Tibial artery (tissue), 4 donors: ENCODE measurements around the gene GTPBP10.

ENCODE experiments used
- DNase-seq, 2 donors: peaks; one replicate each; pipeline ENCODE4 v3.0.0-alpha.2; 2019
- H3K27ac ChIP-seq, 2 donors: fragments of 200-600 bp; sonication (generic) in 1 of 2; 1 replicate in 1 of 2; 2 replicates in 1 of 2; pipeline ENCODE4 v1.5.1; 2018 to 2019; ENCODE audit warnings: mild to moderate bottlenecking in 1 of 2
- H3K27me3 ChIP-seq, 2 donors: fragments of 200-600 bp; sonication (generic) in 1 of 2; one replicate each; pipeline versions ENCODE4 v1.5.1 to v1.6.0; 2016 to 2019
- H3K36me3 ChIP-seq, 3 donors: fragments of 200-600 bp; sonication (generic) in 2 of 3; one replicate each; pipeline ENCODE4 v1.5.1; 2016 to 2019; ENCODE audit warnings: mild to moderate bottlenecking in 2 of 3
- H3K4me1 ChIP-seq, 4 donors: fragments of 200-600 bp; sonication (generic) in 2 of 4; 1 replicate in 3 of 4; 2 replicates in 1 of 4; pipeline ENCODE4 v1.5.1; 2016 to 2019
- H3K4me3 ChIP-seq, 2 donors: fragments of 200-600 bp; sonication (generic) in 1 of 2; 1 replicate in 1 of 2; 2 replicates in 1 of 2; pipeline ENCODE4 v1.5.1; 2018 to 2019; ENCODE audit warnings: mild to moderate bottlenecking in 2 of 2
- H3K9me3 ChIP-seq, 3 donors: fragments of 200-600 bp; sonication (generic) in 1 of 3; one replicate each; pipeline ENCODE4 v1.5.1; 2016 to 2019
- CTCF ChIP-seq, 2 experiments: fragments of 200-600 bp in 1 of 2; fragments of 450-650 bp in 1 of 2; IDR thresholded peaks; one replicate each; pipeline ENCODE4 v1.5.1; 2017 to 2019; ENCODE audit warnings: antibody characterized with exemption in 2 of 2, mild to moderate bottlenecking in 1 of 2, moderate library complexity in 1 of 2
- intact Hi-C: fragments of 100-400 bp; cut with DNase I; formaldehyde crosslinking; loops from one replicate; pipeline ENCODE4 v1.15.0; 2023; ENCODE audit warnings: low total_unique reads

Gene GTPBP10

GRCh38 chr7:90407484-90407821, 60.9 kb downstream of the GTPBP10 start:
- intact Hi-C loops, result no loop called here
- Histone ChIP-seq H3K27me3 (no peaks in the 10 kb centered on the region), H3K27ac (no peak overlapping the region), H3K4me3 (no peak overlapping the region), H3K36me3 (peaks cover 26 to 49% (median 27%) of the 10 kb centered on the region in 3 donors), H3K9me3 (no peaks in the 10 kb centered on the region), H3K4me1 (peaks cover 0 to 23% (median 20%) of the 10 kb centered on the region in 4 donors)
- no peak for DNase-seq
- TF ChIP-seq CTCF (IDR thresholded peaks at IDR 0.05), result no peak

GRCh38 chr7:90408142-90408541, 61.6 kb downstream of the GTPBP10 start:
- Histone ChIP-seq H3K9me3 (no peaks in the 10 kb centered on the region), H3K27ac (no peak overlapping the region), H3K4me3 (no peak overlapping the region), H3K27me3 (no peaks in the 10 kb centered on the region), H3K4me1 (peaks cover 0 to 23% (median 20%) of the 10 kb centered on the region in 4 donors), H3K36me3 (peaks cover 32 to 56% (median 33%) of the 10 kb centered on the region in 3 donors)
- no peak for DNase-seq
- intact Hi-C loops, result no loop called here
- TF ChIP-seq CTCF (IDR thresholded peaks at IDR 0.05), result no peak

GRCh38 chr7:90409667-90410066, 63.2 kb downstream of the GTPBP10 start:
- no peak overlapping the region for H3K27ac ChIP-seq
- peaks cover 35 to 57% (median 36%) of the 10 kb centered on the region in 3 donors for H3K36me3 ChIP-seq
- no peak for DNase-seq
- TF ChIP-seq CTCF (IDR thresholded peaks at IDR 0.05), result no peak
- intact Hi-C loops, result no loop called here
- H3K9me3 ChIP-seq, result no peaks in the 10 kb centered on the region
- no peak overlapping the region for H3K4me3 ChIP-seq
- no peaks in the 10 kb centered on the region for H3K27me3 ChIP-seq
- peaks cover 0 to 17% (median 14%) of the 10 kb centered on the region in 4 donors for H3K4me1 ChIP-seq

- no peak overlapping the region for H3K27ac ChIP-seq
- DNase-seq, result no peak
- no peak overlapping the region for H3K4me3 ChIP-seq
- H3K9me3 ChIP-seq, result no peaks in the 10 kb centered on the region
- H3K36me3 ChIP-seq, result peaks cover 27 to 55% (median 33%) of the 10 kb centered on the region in 3 donors
- H3K27me3 ChIP-seq, result no peaks in the 10 kb centered on the region
- intact Hi-C loops, result no loop called here
- H3K4me1 ChIP-seq, result peaks cover 0 to 13% (median 5%) of the 10 kb centered on the region in 4 donors
- no peak for TF ChIP-seq CTCF (IDR thresholded peaks at IDR 0.05)
These were observed 65.0 kb downstream of the GTPBP10 start for GRCh38 chr7:90411510-90411909.

GRCh38 chr7:90412458-90413184, 66.1 kb downstream of the GTPBP10 start:
- no peaks in the 10 kb centered on the region for H3K9me3 ChIP-seq
- DNase-seq, result no peak
- TF ChIP-seq CTCF (IDR thresholded peaks at IDR 0.05), result no peak
- H3K4me3 ChIP-seq, result no peak overlapping the region
- H3K4me1 ChIP-seq, result peaks cover 0 to 13% (median 5%) of the 10 kb centered on the region in 4 donors
- H3K36me3 ChIP-seq, result peaks cover 24 to 53% (median 25%) of the 10 kb centered on the region in 3 donors
- intact Hi-C loops, result no loop called here
- H3K27me3 ChIP-seq, result no peaks in the 10 kb centered on the region
- no peak overlapping the region for H3K27ac ChIP-seq
